Measurements from ENCODE around the gene TMCC1. TPM values are rescaled to one million over a fixed set of nuclear protein-coding genes. Genes with fewer than 3 reads are reported as not detected.

TMCC1 gene
- total and polyA plus RNA-seq, 2 donors (not counting 3 experiments of a cell fraction or from before 2014, with no cell fraction given) = 17.4 to 38.4 TPM

DNA sequence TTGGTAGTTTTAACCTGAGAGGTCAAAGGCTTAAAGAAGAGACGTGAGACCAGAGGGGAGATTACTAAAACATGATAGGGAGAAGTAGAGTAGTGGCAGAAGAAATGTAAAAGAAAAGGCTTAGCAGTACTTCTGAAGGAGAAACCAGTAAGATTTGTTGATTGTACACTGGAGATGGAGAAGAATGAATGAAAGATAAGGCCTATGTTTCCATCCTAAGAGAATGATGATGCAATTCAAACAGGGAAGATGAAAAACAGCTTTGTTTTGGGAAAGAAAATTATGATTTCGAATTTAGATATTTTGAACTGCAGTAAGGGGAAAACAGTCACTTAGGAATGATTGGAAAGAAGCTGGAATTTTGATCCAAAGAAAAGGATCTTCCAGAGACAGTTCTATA, 189.6 kb downstream of the TMCC1 start:
- Histone ChIP-seq H3K9me3 (replicated peaks; ENCODE audit: control insufficient read depth, insufficient read depth, low read length) (no peaks in the 10 kb centered on the region), H3K4me3 (replicated peaks in 1 of 3; ENCODE audit: insufficient read depth in 1 of 3, low read depth in 1 of 3, low read length in 3 of 3) (no peak overlapping the region), H3K27ac (ENCODE audit: insufficient read depth, low read depth, low read length) (no peak overlapping the region), H3K4me2 (ENCODE audit: insufficient read depth, low read length) (no peak overlapping the region), H2AFZ (ENCODE audit: low read depth, low read length) (no peak overlapping the region), H3K36me3 (ENCODE audit: control insufficient read depth in 2 of 2, extremely low read depth in 1 of 2, insufficient read depth in 2 of 2, low read length in 2 of 2) (no peaks in the 10 kb centered on the region), H3K9me1 (replicated peaks; ENCODE audit: control insufficient read depth, extremely low read depth, insufficient read depth, low read length) (no peaks in the 10 kb centered on the region), H3K4me1 (ENCODE audit: control insufficient read depth, extremely low read depth, insufficient read depth, low read length) (no peaks in the 10 kb centered on the region), H3K79me2 (ENCODE audit: control insufficient read depth, insufficient read depth, low read length) (no peaks in the 10 kb centered on the region), H3K27me3 (ENCODE audit: control insufficient read depth in 2 of 2, insufficient read depth in 2 of 2, low read length in 2 of 2) (no peaks in the 10 kb centered on the region), H3K9ac (replicated peaks; ENCODE audit: extremely low read depth, insufficient read depth, low read length) (no peak overlapping the region), H4K20me1 (replicated peaks; ENCODE audit: control insufficient read depth, extremely low read depth, insufficient read depth, low read length) (peaks cover 6% of the 10 kb centered on the region)
- DNase-seq (ENCODE audit: low read depth, low spot score) (no peak), FAIRE-seq (no peak)
- intact Hi-C loops (cut with micrococcal nuclease) = no loop called here
- dilution Hi-C loops (cut with MboI; ENCODE audit: extremely low pct_ligation_motif_present, low sequenced_read_pairs) = no loop called here
- ChIA-PET CTCF (interaction anchor here (0.8 to 1.7 kb wide), 2 partner anchors 11 to 13 kb away, joined by 4 read pairs; no protein-coding TSS in a partner anchor), POLR2A (no interaction called here)
- BruUV-seq (replicated peaks) = no TSS peak
- TF ChIP-seq FOS (IDR thresholded peaks at IDR 0.05; ENCODE audit: borderline replicate concordance, insufficient read depth, low read length) (no peak), MAX (IDR thresholded peaks at IDR 0.05; ENCODE audit: insufficient read depth, insufficient read length) (no peak), EZH2 (IDR thresholded peaks at IDR 0.05; ENCODE audit: borderline replicate concordance, low read depth, low read length, severe bottlenecking) (no peak), POLR2AphosphoS5 (IDR thresholded peaks at IDR 0.05; ENCODE audit: insufficient read depth, low read depth, low read length) (no peak), MYC (IDR thresholded peaks at IDR 0.05; ENCODE audit: low read depth, low read length) (no peak), POLR2A (IDR thresholded peaks at IDR 0.05; ENCODE audit: low read depth, low read length) (no peak)
- TF ChIP-seq, protein P1, sequence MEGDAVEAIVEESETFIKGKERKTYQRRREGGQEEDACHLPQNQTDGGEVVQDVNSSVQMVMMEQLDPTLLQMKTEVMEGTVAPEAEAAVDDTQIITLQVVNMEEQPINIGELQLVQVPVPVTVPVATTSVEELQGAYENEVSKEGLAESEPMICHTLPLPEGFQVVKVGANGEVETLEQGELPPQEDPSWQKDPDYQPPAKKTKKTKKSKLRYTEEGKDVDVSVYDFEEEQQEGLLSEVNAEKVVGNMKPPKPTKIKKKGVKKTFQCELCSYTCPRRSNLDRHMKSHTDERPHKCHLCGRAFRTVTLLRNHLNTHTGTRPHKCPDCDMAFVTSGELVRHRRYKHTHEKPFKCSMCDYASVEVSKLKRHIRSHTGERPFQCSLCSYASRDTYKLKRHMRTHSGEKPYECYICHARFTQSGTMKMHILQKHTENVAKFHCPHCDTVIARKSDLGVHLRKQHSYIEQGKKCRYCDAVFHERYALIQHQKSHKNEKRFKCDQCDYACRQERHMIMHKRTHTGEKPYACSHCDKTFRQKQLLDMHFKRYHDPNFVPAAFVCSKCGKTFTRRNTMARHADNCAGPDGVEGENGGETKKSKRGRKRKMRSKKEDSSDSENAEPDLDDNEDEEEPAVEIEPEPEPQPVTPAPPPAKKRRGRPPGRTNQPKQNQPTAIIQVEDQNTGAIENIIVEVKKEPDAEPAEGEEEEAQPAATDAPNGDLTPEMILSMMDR (IDR thresholded peaks at IDR 0.05; ENCODE audit: extremely low read depth in 1 of 2, insufficient read depth in 1 of 2, low read depth in 1 of 2, low read length in 2 of 2) = no peak
